GM18907 (cell line): ENCODE data around the gene OR5K1.

Experiments
- ATAC-seq: cut with Tn5 transposase; IDR thresholded peaks from one replicate; pipeline ENCODE4 v1.9.1; 2021; ENCODE audit warnings: mild to moderate bottlenecking, moderate library complexity; ENCODE audit not compliant: unreplicated experiment

OR5K1 gene

DNA sequence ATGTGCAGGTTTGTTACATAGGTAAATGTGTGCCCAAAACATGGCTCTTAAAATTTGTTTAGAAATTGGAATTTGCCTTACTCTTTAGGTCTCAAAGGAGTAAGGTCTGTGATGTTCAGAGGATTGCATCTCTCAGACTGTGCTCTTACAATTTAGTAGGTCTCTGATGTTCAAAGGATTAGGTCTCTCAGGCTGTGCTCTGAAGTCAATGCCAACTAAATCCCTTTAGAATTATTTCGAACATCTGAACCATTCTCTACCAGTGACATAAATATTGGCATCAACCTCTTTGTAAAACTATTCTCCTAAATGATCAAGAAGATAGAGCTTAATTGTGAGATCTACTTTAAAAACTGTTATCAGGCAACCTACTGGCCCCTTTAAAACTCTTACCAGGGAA lies at the start of gene OR5K1:
OR5K1 (plus strand) TSS at position 301 of the 400 bp plus-strand sequence. CDS start 6,376 bp downstream, outside the sequence.
- ATAC-seq, result no peak

GRCh38 chr3:98432575-98432974 lies 30.4 kb upstream of the OR5K1 start:
- no peak for ATAC-seq

GRCh38 chr3:98433764-98434163 lies 29.2 kb upstream of the OR5K1 start:
- ATAC-seq, result no peak

DNA sequence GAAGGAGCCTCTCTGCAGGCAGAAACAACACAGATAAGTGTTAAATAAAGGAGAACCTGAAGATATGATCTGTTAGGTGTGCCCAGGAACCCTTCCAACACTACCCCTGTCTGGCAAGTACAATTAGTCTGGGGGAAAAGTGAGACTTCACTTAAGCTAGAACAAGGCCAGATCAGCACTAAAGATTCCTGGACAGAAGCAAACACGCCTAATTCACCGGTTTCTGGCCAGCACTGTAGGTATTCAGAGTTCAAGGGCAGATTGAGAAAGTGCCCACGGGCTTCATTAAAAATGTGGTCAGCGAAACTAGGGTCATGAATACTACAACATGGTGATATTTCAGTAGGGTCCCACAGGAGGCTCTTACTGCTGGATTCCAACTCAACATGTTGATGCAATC lies 28.6 kb upstream of the OR5K1 start:
- no peak for ATAC-seq

DNA sequence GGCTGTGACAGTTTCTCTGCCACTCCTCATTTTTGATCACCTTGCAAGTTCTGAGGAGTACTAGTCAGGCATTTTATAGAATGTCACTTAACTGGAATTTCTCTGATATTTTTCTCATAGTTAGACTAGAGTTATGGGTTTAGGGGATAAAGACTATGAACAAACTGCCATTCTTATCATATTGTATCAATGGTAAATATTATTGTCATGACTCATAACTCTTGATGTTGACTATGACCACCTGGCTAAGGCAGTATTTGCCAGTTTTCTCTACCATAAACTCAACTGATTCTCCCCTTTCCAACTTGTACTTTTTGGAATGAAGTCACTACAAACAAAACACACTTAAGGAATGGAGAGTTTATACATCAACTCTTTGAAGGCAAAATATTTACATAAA lies 22.7 kb upstream of the OR5K1 start:
- ATAC-seq, result no peak

- peak; percentile 82 for ATAC-seq
These were observed 17.0 kb upstream of the OR5K1 start for GRCh38 chr3:98445949-98446406.

DNA sequence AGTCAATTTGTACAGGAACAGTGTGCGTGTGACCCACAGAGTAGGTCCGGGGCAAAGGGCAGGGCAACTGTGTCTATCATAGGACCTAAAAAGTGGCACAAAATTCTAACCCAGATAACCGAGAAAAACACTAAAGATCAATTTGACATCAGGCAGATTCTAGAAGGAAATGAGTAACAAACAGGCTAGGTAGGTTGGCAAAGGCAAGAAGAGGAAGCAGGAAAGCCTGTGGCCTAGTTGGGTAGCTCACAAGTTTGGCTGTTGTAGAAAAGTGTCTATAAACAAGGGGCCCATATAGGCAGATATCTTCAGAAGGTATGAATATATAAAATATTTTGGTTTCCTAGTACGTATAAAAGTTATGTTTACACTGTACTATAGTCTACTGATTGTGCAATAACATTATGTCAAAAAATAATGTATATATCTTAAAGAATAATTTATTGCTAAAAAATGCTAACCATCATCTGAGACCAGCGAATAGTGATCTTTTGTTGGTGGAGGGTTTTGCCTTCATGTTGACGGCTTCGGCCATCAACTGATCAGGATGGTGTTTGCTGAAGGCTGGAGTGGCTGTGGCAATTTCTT lies 13.3 kb upstream of the OR5K1 start:
- no peak for ATAC-seq

DNA sequence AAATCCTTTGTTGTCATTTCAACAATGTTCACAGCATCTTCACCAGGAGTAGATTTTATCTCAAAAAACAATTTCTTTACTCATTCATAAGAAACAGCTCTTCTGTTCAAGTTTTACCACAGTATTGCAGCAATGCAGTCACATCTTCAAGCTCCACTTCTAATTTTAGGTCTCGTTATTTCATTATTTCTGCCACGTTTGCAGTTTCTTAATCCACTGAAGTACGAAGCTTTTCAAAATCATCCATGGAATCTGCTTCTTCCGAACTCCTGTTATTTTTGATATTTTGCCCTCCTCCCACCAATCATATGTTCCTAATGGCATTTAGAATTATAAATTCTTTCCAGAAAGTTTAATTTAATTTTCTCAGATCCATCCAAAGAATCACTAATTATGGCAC lies 12.6 kb upstream of the OR5K1 start:
- no peak for ATAC-seq

DNA sequence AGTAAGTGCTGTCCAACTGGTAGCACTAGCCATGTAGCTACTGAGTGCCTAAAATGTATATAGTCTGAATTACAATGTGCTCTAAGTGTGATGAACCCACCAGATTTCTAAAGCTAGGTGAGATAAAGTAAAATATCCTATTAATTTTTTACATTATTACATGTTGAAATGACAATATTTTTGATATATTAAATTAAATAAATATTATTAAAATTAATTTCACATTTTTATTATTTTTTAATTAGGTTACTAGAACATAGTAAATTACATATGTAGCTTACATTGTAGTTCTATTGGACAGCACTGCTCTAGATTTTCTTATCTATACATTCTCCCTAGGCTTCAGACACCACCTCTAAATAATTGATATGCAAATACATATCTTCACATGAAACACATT lies 9.2 kb upstream of the OR5K1 start:
- no peak for ATAC-seq

GRCh38 chr3:98454929-98455328 lies 8.1 kb upstream of the OR5K1 start:
- ATAC-seq, result no peak

GRCh38 chr3:98457543-98457942 lies 5.5 kb upstream of the OR5K1 start:
- no peak for ATAC-seq

DNA sequence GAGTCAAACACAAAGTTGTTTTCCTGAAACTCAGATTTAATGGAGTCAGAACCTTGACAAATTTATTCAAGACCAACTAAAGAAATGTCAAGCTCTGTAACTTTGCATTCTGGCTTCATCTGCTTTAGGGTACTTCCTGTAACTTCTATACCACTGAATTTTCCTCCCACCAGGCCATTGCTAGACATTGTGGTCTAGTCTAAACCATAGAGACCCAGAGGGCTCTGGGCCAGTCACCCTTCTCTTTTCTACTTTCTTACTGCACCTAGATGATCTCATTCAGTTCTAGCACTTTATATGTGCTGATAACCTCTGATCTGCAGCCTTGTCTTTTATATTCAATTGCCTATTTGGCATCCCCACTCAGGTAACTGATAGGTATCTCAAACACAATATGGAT lies 2.8 kb upstream of the OR5K1 start:
- ATAC-seq, result no peak

DNA sequence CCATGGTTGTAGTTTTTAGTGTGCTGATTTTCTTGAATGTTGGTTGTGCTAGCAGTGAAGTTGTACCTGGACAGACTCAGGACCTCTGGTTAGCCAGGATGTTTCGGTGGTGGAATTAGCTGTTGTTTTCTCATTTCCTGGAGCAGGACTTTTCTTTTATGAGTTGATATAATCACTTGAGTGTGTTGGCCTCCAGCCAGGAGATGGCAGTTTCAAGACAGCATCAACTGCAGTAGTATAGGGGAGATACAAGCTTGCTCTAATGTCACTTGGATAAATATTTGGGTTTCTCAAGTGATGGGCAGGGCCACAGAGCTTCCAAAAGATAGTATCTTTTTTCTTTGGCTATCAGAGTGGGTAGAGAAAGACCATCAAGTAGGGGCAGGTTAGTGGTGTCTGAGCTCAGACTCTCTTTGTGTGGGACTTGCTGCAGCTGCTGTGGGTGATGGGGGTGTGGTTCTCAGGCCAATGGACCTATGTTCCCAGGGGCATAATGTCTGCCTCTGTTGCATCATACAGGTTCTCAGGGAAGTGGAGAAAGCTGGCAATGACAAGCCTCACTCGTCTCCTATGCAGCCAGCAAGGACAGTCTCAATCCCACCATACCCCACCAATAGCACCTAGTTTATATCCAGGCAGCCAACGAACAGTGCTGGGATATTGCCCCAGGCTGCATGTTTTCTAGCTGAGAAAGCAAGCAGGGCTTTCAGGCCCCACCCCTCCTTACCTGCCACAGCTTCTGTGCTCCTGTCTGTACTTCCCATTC lies 19.9 kb downstream of the OR5K1 start:
- no peak for ATAC-seq

GRCh38 chr3:98483626-98484025 lies 20.6 kb downstream of the OR5K1 start:
- no peak for ATAC-seq

DNA sequence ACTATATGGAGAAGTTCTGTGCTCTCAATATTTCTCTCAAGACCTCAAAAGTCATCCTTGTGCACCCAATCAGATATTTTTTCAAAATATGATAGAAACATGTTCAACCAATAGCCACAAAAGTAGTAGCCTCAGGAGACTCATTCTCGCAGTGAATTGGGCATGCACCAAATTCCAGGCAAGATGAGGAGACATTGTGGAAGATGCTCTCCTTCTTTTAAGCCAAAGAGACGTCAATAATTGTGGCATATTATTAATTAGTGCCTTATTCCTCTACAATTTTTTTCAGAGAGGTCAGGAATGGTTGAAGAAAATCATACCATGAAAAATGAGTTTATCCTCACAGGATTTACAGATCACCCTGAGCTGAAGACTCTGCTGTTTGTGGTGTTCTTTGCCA lies 34.4 kb downstream of the OR5K1 start, which contains the start of gene OR5K2:
OR5K2 (plus strand) TSS at position 301 of the 400 bp plus-strand sequence; CDS start at position 301, 0 bp downstream.
- ATAC-seq, result no peak

DNA sequence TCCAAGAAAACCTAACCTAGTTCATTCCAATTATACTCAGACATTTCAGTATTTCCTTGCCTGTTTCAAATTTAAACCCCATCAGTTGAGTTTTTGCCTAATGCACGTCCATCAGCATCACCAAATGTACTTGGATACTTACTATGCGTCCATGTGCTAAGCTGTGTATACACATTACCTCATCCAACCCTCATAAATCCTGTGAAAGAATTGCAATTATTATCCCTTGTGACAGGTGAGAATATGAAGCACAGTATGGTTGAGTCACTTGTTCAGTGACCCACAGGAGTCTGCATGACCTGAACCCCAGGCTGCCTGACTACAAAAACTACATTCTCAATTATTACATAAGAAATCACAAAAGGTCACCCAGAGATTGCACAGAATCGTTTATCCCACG lies 37.0 kb downstream of the OR5K1 start:
- ATAC-seq, result no peak

DNA sequence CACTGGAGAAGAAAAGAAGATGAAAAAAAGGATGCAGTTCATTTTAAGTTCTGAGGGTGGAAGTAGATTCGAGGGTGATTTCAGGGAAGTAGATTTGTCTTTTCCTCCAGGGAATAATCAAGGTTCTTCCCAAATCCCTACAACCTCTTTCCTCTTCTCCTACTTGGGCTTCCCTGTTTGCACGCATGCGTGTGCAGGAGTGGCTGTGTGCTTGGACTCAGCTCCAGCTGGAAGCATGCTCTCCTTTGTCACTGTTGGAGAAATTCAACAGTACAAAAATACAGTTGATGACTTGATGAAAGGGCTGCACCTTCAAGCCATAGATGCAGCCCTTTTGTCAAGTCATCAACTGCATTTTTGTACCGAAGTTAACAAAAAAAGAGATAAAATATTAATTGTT lies 38.3 kb downstream of the OR5K1 start:
- no peak for ATAC-seq

- no peak for ATAC-seq
These were observed 39.0 kb downstream of the OR5K1 start for GRCh38 chr3:98501863-98502576.

DNA sequence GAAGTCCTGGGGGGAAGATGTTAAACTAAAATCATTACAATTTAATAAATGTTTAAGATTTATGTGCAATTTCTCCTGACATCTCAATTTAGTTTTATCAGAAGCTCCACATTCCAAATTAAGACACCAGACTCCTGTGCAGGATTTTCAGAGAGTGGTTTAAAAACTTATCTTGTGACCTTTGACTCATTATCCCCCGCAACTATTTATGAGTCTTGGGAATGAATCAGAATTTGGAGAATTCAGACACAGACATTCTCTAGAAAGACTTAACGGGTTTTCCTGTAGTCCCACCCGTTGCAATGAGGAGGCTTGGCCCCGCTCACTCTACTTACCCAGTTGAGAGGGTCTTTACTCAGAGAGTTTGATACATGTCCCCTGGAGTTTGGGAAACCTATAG lies 41.5 kb downstream of the OR5K1 start:
- ATAC-seq, result no peak

- no peak for ATAC-seq
These were observed 45.6 kb downstream of the OR5K1 start for GRCh38 chr3:98508582-98508981.

- no peak for ATAC-seq
These were observed 49.6 kb downstream of the OR5K1 start for GRCh38 chr3:98512576-98512975.

- no peak for ATAC-seq
These were observed 50.1 kb downstream of the OR5K1 start for GRCh38 chr3:98513091-98513511.
